IMR-90 (cell line): ENCODE measurements around the gene ELFN1. TPM values are rescaled to one million over a fixed set of nuclear protein-coding genes. Genes with fewer than 3 reads are reported as not detected.

Source experiments
- ATAC-seq: fragments of 200-7000 bp; cut with Tn5 transposase; 2 replicates; pipeline ENCODE4 v1.9.1; 2020; ENCODE audit warnings: low read depth, mild to moderate bottlenecking, moderate library complexity
- BruUV-seq: library from RNA; stranded (reverse); fragments of 400-500 nt; replicated peaks from 2 replicates; lab custom pipeline; 2021; lab: Mats Ljungman, UMichigan
- CTCF ChIA-PET: fragments of 300-600 bp; formaldehyde crosslinking; extraction: SDS; loops from one replicate; lab custom pipeline; 2021; ENCODE audit warnings: antibody characterized with exemption; lab: Yijun Ruan, JAX
- POLR2A ChIA-PET: fragments of 300-600 bp; sonication (Branson Sonifier 250); formaldehyde crosslinking; loops from one replicate; lab custom pipeline; 2022; ENCODE audit warnings: antibody characterized with exemption; ENCODE audit not compliant: unreplicated experiment; lab: Charles Lee
- DNase-seq: peaks from one replicate; pipeline ENCODE4 v3.0.0; 2013
- H2AFZ ChIP-seq: replicated peaks from 2 replicates; pipeline ENCODE3; 2013; ENCODE audit warnings: low read length, mild to moderate bottlenecking; ENCODE audit not compliant: poor library complexity
- H2AK5ac ChIP-seq: 2 replicates; pipeline ENCODE4 v1.6.1; 2013; ENCODE audit warnings: low read depth, low read length, inconsistent platforms
- H2AK9ac ChIP-seq: replicated peaks from 2 replicates; pipeline ENCODE3; 2013; ENCODE audit warnings: mild to moderate bottlenecking, low read depth, low read length, moderate library complexity; ENCODE audit not compliant: poor library complexity
- H2BK120ac ChIP-seq: 2 replicates; pipeline ENCODE4 v1.6.1; 2013; ENCODE audit warnings: low read depth, low read length, inconsistent platforms
- H2BK15ac ChIP-seq: 3 replicates; pipeline ENCODE4 v1.6.1; 2013; ENCODE audit warnings: low read depth, low read length, inconsistent platforms
- H2BK20ac ChIP-seq: 2 replicates; pipeline ENCODE4 v1.6.1; 2013; ENCODE audit warnings: low read depth, mild to moderate bottlenecking, inconsistent platforms, low read length, moderate library complexity
- H2BK5ac ChIP-seq: 2 replicates; pipeline ENCODE4 v1.6.1; 2013; ENCODE audit warnings: mild to moderate bottlenecking, low read depth, low read length, inconsistent platforms; ENCODE audit not compliant: poor library complexity, severe bottlenecking
- H3K14ac ChIP-seq: replicated peaks from 2 replicates; pipeline ENCODE4 v1.6.1; 2013; ENCODE audit warnings: low read depth, low read length, inconsistent platforms
- H3K18ac ChIP-seq: 2 replicates; pipeline ENCODE4 v1.6.1; 2013; ENCODE audit warnings: low read depth, low read length, control low read depth
- H3K23ac ChIP-seq: 2 replicates; pipeline ENCODE4 v1.6.1; 2013; ENCODE audit warnings: low read depth, low read length, inconsistent platforms
- H3K27ac ChIP-seq: 2 replicates; pipeline ENCODE4 v1.5.1; 2013; ENCODE audit warnings: mild to moderate bottlenecking, control low read depth, low read length; ENCODE audit not compliant: insufficient read depth
- H3K27me3 ChIP-seq: 2 replicates; pipeline ENCODE4 v1.6.1; 2013; ENCODE audit warnings: low read length; ENCODE audit not compliant: control insufficient read depth, insufficient read depth
- H3K36me3 ChIP-seq: 2 replicates; pipeline ENCODE4 v1.6.1; 2013; ENCODE audit warnings: low read length, mixed read lengths; ENCODE audit not compliant: control insufficient read depth, insufficient read depth
- H3K4ac ChIP-seq: 2 replicates; pipeline ENCODE4 v1.6.1; 2013; ENCODE audit warnings: low read depth, low read length, inconsistent platforms
- H3K4me1 ChIP-seq: 2 replicates; pipeline ENCODE4 v1.6.1; 2013; ENCODE audit warnings: low read length, mixed read lengths; ENCODE audit not compliant: control insufficient read depth, insufficient read depth
- H3K4me2 ChIP-seq: 2 replicates; pipeline ENCODE4 v1.6.1; 2013; ENCODE audit warnings: low read depth, mild to moderate bottlenecking, control low read depth, low read length, moderate library complexity
- H3K4me3 ChIP-seq: 2 replicates; pipeline ENCODE4 v1.5.1; 2013; ENCODE audit warnings: low read depth, mild to moderate bottlenecking, control low read depth, low read length, moderate library complexity; ENCODE audit not compliant: insufficient read depth
- H3K56ac ChIP-seq: 2 replicates; pipeline ENCODE4 v1.6.1; 2013; ENCODE audit warnings: low read length, inconsistent platforms; ENCODE audit not compliant: insufficient read depth; ENCODE audit errors: extremely low read depth
- H3K79me1 ChIP-seq, 2 experiments: 2 replicates each; pipeline ENCODE4 v1.6.1; 2013; ENCODE audit warnings: low read length in 2 of 2, inconsistent platforms in 1 of 2, low read depth in 1 of 2
- H3K9ac ChIP-seq: 2 replicates; pipeline ENCODE4 v1.6.1; 2013; ENCODE audit warnings: low read depth, low read length, control low read depth
- H3K9me1 ChIP-seq: 2 replicates; pipeline ENCODE4 v1.6.1; 2013; ENCODE audit warnings: low read length, inconsistent platforms; ENCODE audit not compliant: insufficient read depth
- H3K9me3 ChIP-seq: 2 replicates; pipeline ENCODE4 v1.6.1; 2013; ENCODE audit warnings: low read length; ENCODE audit not compliant: control insufficient read depth, insufficient read depth
- H4K20me1 ChIP-seq: 2 replicates; pipeline ENCODE4 v1.6.1; 2013; ENCODE audit warnings: low read length, inconsistent platforms; ENCODE audit not compliant: insufficient read depth
- H4K5ac ChIP-seq: 2 replicates; pipeline ENCODE4 v1.6.1; 2013; ENCODE audit warnings: mild to moderate bottlenecking, low read depth, low read length, control low read depth
- H4K8ac ChIP-seq, 2 experiments: 2 replicates each; pipeline ENCODE4 v1.6.1; 2013; ENCODE audit warnings: low read depth in 2 of 2, low read length in 2 of 2, control low read depth in 1 of 2, inconsistent platforms in 1 of 2
- H4K91ac ChIP-seq: 2 replicates; pipeline ENCODE4 v1.6.1; 2013; ENCODE audit warnings: low read depth, low read length, inconsistent platforms; ENCODE audit not compliant: insufficient read depth
- CEBPB ChIP-seq: IDR thresholded peaks from 2 replicates; pipeline ENCODE4 v1.6.1; 2012; ENCODE audit warnings: low read depth, low read length, improper control_type of control experiment
- CTCF ChIP-seq: conservative IDR thresholded peaks from 2 replicates; pipeline ENCODE4 v1.5.1; 2012; ENCODE audit warnings: mild to moderate bottlenecking, low read depth, low read length, improper control_type of control experiment
- MAFK ChIP-seq: IDR thresholded peaks from 2 replicates; pipeline ENCODE4 v1.6.1; 2012; ENCODE audit warnings: low read depth, low read length, improper control_type of control experiment
- USF2 ChIP-seq: fragments of 150-350 bp; IDR thresholded peaks from 2 replicates; pipeline ENCODE4 v1.6.1; 2017; ENCODE audit warnings: mild to moderate bottlenecking, antibody characterized with exemption, low read length, low read depth
- WGBS, 2 experiments: methylation state at CpG; one replicate each; pipeline versions ENCODE4 v1.1.5 to v1.1.7; 2013; ENCODE audit warnings: missing lambda C conversion rate in 2 of 2; ENCODE audit not compliant: insufficient read length in 1 of 2; ENCODE audit errors: extremely low coverage in 2 of 2; 5-methylcytosine and 5-hydroxymethylcytosine counted together
- dilution Hi-C: fragments of 300-500 bp; cut with HindIII; formaldehyde crosslinking; loops from one replicate; pipeline ENCODE4 v1.14.3; 2018; ENCODE audit warnings: low sequenced_read_pairs; ENCODE audit not compliant: unreplicated experiment
- in situ Hi-C: fragments of 300-500 bp; cut with MboI; formaldehyde crosslinking; loops from 3 replicates; pipeline ENCODE4 v1.14.3; 2019; ENCODE audit warnings: low sequenced_read_pairs, inconsistent platforms, mixed read lengths
- intact Hi-C: fragments of 100-400 bp; cut with micrococcal nuclease; formaldehyde crosslinking; loops from 2 replicates; pipeline ENCODE4 v1.10.0; 2022
- polyA plus RNA-seq, 3 experiments: library from polyadenylated mRNA; depleted of rRNA; stranded (reverse); fragments of >200 nt; gene quantifications; 2 replicates each; pipeline ENCODE4 v1.2.3, GENCODE V29; 2012; ENCODE audit warnings: low replicate concordance in 1 of 3
- total RNA-seq: library from RNA; depleted of rRNA; stranded (reverse); fragments of >200 nt; gene quantifications from 2 replicates; pipeline ENCODE4 v1.2.3, GENCODE V29; 2012

Gene ELFN1
- total and polyA plus RNA-seq, 2 of the 4 experiments (the other 2 are of a cell fraction) = 1.6 to 5.2 TPM

- Histone ChIP-seq H3K79me1 (no peaks in the 10 kb centered on the region; a peak in 1 of 4 replicates), H2BK15ac (no peak overlapping the region), H2BK5ac (no peak overlapping the region), H2BK20ac (no peak overlapping the region), H2AK5ac (no peak overlapping the region), H3K4ac (no peak overlapping the region), H3K27ac (no peak overlapping the region), H4K8ac (no peak overlapping the region), H4K5ac (no peak overlapping the region), H3K18ac (no peak overlapping the region), H3K36me3 (no peaks in the 10 kb centered on the region), H3K4me2 (no peak overlapping the region), H3K27me3 (peaks cover 2% of the 10 kb centered on the region), H3K4me1 (no peaks in the 10 kb centered on the region), H3K9me1 (peaks cover 3% of the 10 kb centered on the region; the same call in 1 of the 2 replicates), H4K20me1 (peaks cover 3% of the 10 kb centered on the region; the same call in 1 of the 2 replicates), H3K56ac (no peak overlapping the region), H4K91ac (no peak overlapping the region), H2BK120ac (no peak overlapping the region), H2AFZ (no peak overlapping the region), H3K4me3 (no peak overlapping the region), H2AK9ac (no peak overlapping the region), H3K9me3 (peaks cover 9% of the 10 kb centered on the region), H3K9ac (no peak overlapping the region), H3K23ac (no peak overlapping the region), H3K14ac (no peak overlapping the region)
- in situ Hi-C loops (no loop called here), dilution Hi-C loops (no loop called here), intact Hi-C loops (no loop called here)
- no peak for TF ChIP-seq USF2
- TF ChIP-seq MAFK = no peak
- TF ChIP-seq CTCF = no peak
- no peak for TF ChIP-seq CEBPB
- no TSS peak for BruUV-seq
- DNase-seq = no peak
- ChIA-PET POLR2A (no interaction called here), CTCF (no interaction called here)
- no peak for ATAC-seq
- 80% methylated on average over 8 of the region's 13 CpGs; no CpG with 5 or more reads in 1 of the 2 experiments for WGBS, 2 experiments
Measured at GRCh38 chr7:1705856-1706255, 35.8 kb downstream of the ELFN1 start.
